ENCODE results near the gene IGSF9B. TPM values are rescaled to one million over a fixed set of nuclear protein-coding genes. Genes with fewer than 3 reads are reported as not detected.

Gene IGSF9B
- total and polyA plus RNA-seq, 9 donors = 4.7 to 17.1 (median 13.4) TPM

DNA sequence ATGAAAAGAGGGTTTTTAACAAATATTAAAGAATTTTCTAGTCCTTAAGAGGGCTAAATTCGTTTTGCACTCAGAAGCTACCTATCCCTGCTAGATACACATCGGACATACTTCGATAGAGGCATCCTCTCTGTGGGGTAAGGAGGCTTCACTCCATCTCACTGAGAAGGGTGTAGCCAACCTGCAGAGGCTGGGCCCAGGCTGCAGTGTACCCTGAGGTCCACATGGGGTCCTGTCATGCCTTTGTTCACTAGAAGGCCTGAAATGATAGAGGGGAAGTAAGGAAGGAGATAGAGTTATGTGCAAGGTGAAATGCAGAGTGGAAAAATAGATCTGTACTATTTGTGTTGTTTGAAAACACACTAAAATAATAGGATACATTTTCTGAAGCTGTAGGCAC is 45.6 kb downstream of the IGSF9B start:
- Histone ChIP-seq H3K27me3 (ENCODE audit: control insufficient read depth, insufficient read depth, low read length) (peaks cover 6% of the 10 kb centered on the region), H3K36me3 (ENCODE audit: control insufficient read depth, insufficient read depth, low read length) (peaks cover 16% of the 10 kb centered on the region), H3K4me3 (ENCODE audit: low read length) (no peak overlapping the region), H3K27ac (ENCODE audit: low read length) (no peak overlapping the region), H3K4me1 (ENCODE audit: control insufficient read depth, insufficient read depth, low read length) (no peaks in the 10 kb centered on the region), H3K9me3 (replicated peaks; ENCODE audit: control insufficient read depth, low read depth, low read length) (no peaks in the 10 kb centered on the region)
- DNase-seq = no peak
- WGBS (ENCODE audit: insufficient coverage) = no CpG with 5 or more reads among the region's 3 CpGs

DNA sequence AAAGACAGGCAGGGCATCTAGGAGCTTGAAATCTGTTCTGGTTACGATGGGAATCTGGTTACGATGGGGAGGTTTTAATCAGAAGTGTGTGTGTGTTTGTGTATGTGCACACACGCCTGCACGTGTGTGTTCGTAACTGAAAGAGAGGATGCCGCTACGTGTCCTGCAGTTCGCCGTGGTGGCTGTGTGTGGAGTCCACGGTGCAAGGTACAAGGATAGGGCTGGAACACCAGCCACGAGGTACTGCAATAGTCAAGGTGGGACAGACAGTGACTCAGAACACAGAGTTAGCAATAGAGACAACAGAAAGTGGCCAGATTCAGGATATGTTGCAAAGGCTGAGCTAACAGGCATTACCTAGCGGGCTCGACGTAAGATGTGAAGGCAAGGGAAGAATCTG is 46.7 kb downstream of the IGSF9B start:
- H3K9me3 ChIP-seq (replicated peaks; ENCODE audit: control insufficient read depth, low read depth, low read length) = no peaks in the 10 kb centered on the region
- H3K4me1 ChIP-seq (ENCODE audit: control insufficient read depth, insufficient read depth, low read length) = no peaks in the 10 kb centered on the region
- WGBS (ENCODE audit: insufficient coverage) = 91% methylated on average over 14 of the region's 14 CpGs
- peaks cover 2% of the 10 kb centered on the region for H3K27me3 ChIP-seq (ENCODE audit: control insufficient read depth, insufficient read depth, low read length)
- H3K27ac ChIP-seq (ENCODE audit: low read length) = no peak overlapping the region
- DNase-seq = no peak
- peaks cover 16% of the 10 kb centered on the region for H3K36me3 ChIP-seq (ENCODE audit: control insufficient read depth, insufficient read depth, low read length)
- H3K4me3 ChIP-seq (ENCODE audit: low read length) = no peak overlapping the region

DNA sequence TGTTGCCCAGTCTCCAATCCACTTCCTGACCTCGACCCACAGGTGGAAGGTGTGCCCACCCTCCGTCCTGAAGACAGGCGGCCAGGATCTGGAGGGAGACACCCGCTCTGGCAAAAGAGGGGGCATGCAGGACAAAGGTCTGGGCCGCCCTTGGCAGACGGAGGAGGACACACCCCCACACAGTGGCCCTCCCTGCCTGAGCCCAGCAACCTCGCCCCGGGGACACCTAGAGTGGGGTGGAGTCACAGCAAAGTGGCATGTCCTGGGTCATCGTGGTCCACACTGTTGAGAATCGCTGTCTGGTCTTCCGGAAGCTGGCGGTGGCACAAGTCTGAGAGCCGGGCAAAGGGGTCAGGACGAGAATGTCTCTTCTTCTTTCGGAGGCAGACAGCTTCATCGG is 47.9 kb downstream of the IGSF9B start:
- no peak overlapping the region for H3K27ac ChIP-seq (ENCODE audit: low read length)
- peaks cover 19% of the 10 kb centered on the region for H3K36me3 ChIP-seq (ENCODE audit: control insufficient read depth, insufficient read depth, low read length)
- no peaks in the 10 kb centered on the region for H3K9me3 ChIP-seq (replicated peaks; ENCODE audit: control insufficient read depth, low read depth, low read length)
- no peak overlapping the region for H3K4me3 ChIP-seq (ENCODE audit: low read length)
- peaks cover 2% of the 10 kb centered on the region for H3K27me3 ChIP-seq (ENCODE audit: control insufficient read depth, insufficient read depth, low read length)
- DNase-seq = no peak
- 89% methylated on average over 13 of the region's 16 CpGs for WGBS (ENCODE audit: insufficient coverage)
- H3K4me1 ChIP-seq (ENCODE audit: control insufficient read depth, insufficient read depth, low read length) = no peaks in the 10 kb centered on the region

DNA sequence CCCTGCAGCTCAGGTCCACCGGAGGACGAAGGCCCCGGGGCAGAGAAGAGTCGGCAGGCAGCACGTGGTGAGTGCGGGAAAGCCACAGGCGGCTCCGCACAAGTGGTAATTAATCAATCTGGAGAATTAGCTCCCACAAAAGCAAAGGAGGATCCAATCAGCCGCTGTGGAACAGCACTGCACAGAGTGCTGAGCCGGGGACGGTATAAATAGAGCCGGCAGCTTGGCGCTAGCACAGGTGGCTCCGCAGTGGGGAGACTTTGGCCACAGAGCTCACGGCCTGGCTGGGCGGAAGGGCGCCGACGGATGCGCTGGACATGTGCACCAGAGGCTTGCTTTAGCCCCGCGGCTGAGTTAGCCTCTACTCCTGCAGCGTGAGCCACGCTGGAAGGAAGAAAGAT is 48.9 kb downstream of the IGSF9B start:
- no peaks in the 10 kb centered on the region for H3K9me3 ChIP-seq (replicated peaks; ENCODE audit: control insufficient read depth, low read depth, low read length)
- no peak overlapping the region for H3K4me3 ChIP-seq (ENCODE audit: low read length)
- DNase-seq = no peak
- no peaks in the 10 kb centered on the region for H3K4me1 ChIP-seq (ENCODE audit: control insufficient read depth, insufficient read depth, low read length)
- 89% methylated on average over 24 of the region's 24 CpGs for WGBS (ENCODE audit: insufficient coverage)
- peaks cover under 1% of the 10 kb centered on the region for H3K27me3 ChIP-seq (ENCODE audit: control insufficient read depth, insufficient read depth, low read length)
- H3K36me3 ChIP-seq (ENCODE audit: control insufficient read depth, insufficient read depth, low read length) = peaks cover 16% of the 10 kb centered on the region
- no peak overlapping the region for H3K27ac ChIP-seq (ENCODE audit: low read length)

DNA sequence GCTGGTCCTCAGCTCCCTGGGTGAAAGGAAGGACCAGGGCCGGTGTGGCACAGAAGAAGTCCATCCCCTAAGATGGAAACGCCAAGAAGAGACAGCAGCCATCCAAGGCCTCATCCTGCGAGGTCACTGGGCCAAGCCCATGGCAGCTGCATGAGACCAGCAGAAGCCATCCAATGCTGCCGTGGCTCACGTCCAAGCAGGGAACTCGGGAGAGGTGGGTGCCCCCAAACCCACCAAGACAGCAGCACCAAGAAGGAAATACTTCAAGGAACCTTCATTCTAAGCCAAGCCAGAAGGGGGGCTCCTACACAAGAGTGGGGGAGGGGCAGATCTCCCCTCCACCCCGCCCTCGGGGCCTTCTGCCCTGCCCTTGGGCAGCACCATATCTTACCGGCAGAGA is 49.6 kb downstream of the IGSF9B start:
- no peaks in the 10 kb centered on the region for H3K9me3 ChIP-seq (replicated peaks; ENCODE audit: control insufficient read depth, low read depth, low read length)
- H3K27ac ChIP-seq (ENCODE audit: low read length) = no peak overlapping the region
- no peak for DNase-seq
- H3K36me3 ChIP-seq (ENCODE audit: control insufficient read depth, insufficient read depth, low read length) = peaks cover 13% of the 10 kb centered on the region
- H3K4me1 ChIP-seq (ENCODE audit: control insufficient read depth, insufficient read depth, low read length) = no peaks in the 10 kb centered on the region
- no peaks in the 10 kb centered on the region for H3K27me3 ChIP-seq (ENCODE audit: control insufficient read depth, insufficient read depth, low read length)
- no peak overlapping the region for H3K4me3 ChIP-seq (ENCODE audit: low read length)
- WGBS (ENCODE audit: insufficient coverage) = 75% methylated on average over 2 of the region's 9 CpGs

DNA sequence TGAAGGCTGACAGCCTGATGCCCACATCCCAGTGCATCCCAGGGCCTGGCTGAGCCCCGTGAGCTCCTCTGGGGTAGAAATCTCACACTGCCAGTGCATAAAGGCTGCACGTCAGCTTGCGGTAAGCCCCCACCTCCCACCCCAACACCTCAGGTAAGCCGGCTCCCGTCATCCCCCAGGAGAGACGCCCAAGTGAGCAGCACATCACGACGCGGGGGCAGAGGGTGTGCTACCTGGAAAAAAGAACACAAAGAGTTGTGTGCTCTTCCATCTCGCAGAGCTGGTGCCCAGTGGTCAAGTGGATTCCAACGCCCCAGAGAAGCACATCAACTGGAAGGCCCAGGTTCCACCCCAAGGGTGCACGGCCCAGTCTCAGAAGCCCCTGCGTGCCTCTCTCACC is 50.0 kb downstream of the IGSF9B start:
- no peak for DNase-seq
- Histone ChIP-seq H3K36me3 (ENCODE audit: control insufficient read depth, insufficient read depth, low read length) (peaks cover 13% of the 10 kb centered on the region), H3K4me1 (ENCODE audit: control insufficient read depth, insufficient read depth, low read length) (no peaks in the 10 kb centered on the region), H3K9me3 (replicated peaks; ENCODE audit: control insufficient read depth, low read depth, low read length) (no peaks in the 10 kb centered on the region), H3K27me3 (ENCODE audit: control insufficient read depth, insufficient read depth, low read length) (no peaks in the 10 kb centered on the region), H3K4me3 (ENCODE audit: low read length) (no peak overlapping the region), H3K27ac (ENCODE audit: low read length) (no peak overlapping the region)
- WGBS (ENCODE audit: insufficient coverage) = 89% methylated on average over 10 of the region's 13 CpGs

DNA sequence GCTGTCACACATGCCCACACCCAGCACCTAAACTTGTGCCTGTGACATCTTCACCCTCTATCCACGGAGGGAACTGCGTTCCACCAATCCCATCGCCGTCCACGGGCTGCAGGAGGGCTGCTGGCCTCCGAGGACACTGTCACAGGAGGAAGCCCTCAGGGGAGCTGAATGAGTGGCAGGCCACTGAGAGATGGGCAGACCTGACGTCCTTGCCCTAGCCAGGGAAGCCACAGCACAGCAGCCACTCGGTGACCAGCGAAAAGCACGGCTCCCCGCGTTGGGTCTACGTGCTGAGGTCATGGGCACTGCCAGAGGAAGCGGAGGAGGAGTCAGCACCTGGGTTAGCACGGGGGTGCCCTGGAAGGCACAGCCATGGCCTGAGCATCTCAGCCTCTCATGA is 50.5 kb downstream of the IGSF9B start:
- H3K4me1 ChIP-seq (ENCODE audit: control insufficient read depth, insufficient read depth, low read length) = no peaks in the 10 kb centered on the region
- H3K9me3 ChIP-seq (replicated peaks; ENCODE audit: control insufficient read depth, low read depth, low read length) = no peaks in the 10 kb centered on the region
- no peak for DNase-seq
- WGBS (ENCODE audit: insufficient coverage) = 90% methylated on average over 14 of the region's 15 CpGs
- peaks cover 12% of the 10 kb centered on the region for H3K36me3 ChIP-seq (ENCODE audit: control insufficient read depth, insufficient read depth, low read length)
- H3K4me3 ChIP-seq (ENCODE audit: low read length) = no peak overlapping the region
- no peak overlapping the region for H3K27ac ChIP-seq (ENCODE audit: low read length)
- no peaks in the 10 kb centered on the region for H3K27me3 ChIP-seq (ENCODE audit: control insufficient read depth, insufficient read depth, low read length)

DNA sequence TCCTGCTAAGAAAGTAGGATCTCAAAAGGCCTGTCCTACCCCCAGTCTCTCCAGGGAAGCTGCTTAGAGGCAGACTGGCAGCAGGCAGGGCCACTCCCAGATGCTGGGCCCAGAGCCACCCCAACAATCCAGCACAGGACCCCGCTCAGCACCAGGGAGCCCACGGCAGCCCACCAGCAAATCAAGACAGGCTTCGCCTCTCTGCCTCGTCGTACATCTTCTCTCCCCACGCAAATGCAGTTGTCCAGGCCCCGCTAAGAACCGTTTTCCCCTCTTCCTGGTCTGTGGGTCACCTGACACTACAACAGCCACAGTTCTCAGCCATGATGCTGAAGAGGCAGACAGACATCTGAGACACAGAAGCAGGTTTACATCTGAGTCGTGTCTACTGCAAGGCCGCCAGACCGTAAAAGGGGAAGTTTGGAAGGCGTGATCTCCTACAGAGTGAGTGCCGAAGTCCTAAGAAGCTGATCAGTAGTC is 51.1 kb downstream of the IGSF9B start:
- Histone ChIP-seq H3K27ac (ENCODE audit: low read length) (no peak overlapping the region), H3K4me3 (ENCODE audit: low read length) (no peak overlapping the region), H3K36me3 (ENCODE audit: control insufficient read depth, insufficient read depth, low read length) (peaks cover 10% of the 10 kb centered on the region), H3K9me3 (replicated peaks; ENCODE audit: control insufficient read depth, low read depth, low read length) (no peaks in the 10 kb centered on the region), H3K27me3 (ENCODE audit: control insufficient read depth, insufficient read depth, low read length) (no peaks in the 10 kb centered on the region), H3K4me1 (ENCODE audit: control insufficient read depth, insufficient read depth, low read length) (no peaks in the 10 kb centered on the region)
- no peak for DNase-seq
- 85% methylated on average over 10 of the region's 13 CpGs for WGBS (ENCODE audit: insufficient coverage)

DNA sequence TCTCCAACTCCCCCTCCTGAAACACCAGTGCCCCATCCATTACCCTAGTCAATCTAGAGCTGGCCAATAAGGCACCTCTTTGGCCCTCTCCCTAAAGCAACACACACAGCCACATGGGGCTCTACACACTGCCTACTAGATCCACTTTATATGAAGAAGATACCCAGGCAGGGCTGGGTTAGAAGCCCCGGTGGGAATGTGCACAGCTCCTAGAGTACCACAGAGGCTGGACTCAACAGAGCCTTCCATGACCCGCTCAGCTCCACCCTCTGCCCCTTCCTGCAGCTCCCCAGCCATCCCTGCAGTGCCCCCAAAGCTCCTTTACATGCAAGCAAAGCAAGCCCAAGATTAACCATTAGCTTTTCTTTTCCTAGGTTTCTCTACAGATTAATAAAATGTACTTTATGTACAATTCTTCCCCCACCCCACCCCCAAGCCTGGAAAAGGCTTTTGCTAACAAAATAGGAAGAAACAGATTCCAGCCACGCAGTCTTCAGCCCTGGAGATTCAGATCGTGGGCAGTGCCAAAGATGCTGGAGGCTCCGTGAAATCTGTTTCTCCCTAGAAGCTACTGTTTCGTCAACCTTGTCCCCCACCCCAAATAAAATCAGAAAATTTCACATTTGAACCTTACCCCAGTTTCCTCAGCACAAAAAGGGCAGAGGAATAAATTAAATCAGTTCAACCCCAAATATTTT is 51.8 kb downstream of the IGSF9B start:
- no peak for DNase-seq
- Histone ChIP-seq H3K36me3 (ENCODE audit: control insufficient read depth, insufficient read depth, low read length) (peaks cover 5% of the 10 kb centered on the region), H3K4me1 (ENCODE audit: control insufficient read depth, insufficient read depth, low read length) (no peaks in the 10 kb centered on the region), H3K4me3 (ENCODE audit: low read length) (no peak overlapping the region), H3K27ac (ENCODE audit: low read length) (no peak overlapping the region), H3K27me3 (ENCODE audit: control insufficient read depth, insufficient read depth, low read length) (no peaks in the 10 kb centered on the region), H3K9me3 (replicated peaks; ENCODE audit: control insufficient read depth, low read depth, low read length) (no peaks in the 10 kb centered on the region)
- WGBS (ENCODE audit: insufficient coverage) = 74% methylated on average over 6 of the region's 6 CpGs

DNA sequence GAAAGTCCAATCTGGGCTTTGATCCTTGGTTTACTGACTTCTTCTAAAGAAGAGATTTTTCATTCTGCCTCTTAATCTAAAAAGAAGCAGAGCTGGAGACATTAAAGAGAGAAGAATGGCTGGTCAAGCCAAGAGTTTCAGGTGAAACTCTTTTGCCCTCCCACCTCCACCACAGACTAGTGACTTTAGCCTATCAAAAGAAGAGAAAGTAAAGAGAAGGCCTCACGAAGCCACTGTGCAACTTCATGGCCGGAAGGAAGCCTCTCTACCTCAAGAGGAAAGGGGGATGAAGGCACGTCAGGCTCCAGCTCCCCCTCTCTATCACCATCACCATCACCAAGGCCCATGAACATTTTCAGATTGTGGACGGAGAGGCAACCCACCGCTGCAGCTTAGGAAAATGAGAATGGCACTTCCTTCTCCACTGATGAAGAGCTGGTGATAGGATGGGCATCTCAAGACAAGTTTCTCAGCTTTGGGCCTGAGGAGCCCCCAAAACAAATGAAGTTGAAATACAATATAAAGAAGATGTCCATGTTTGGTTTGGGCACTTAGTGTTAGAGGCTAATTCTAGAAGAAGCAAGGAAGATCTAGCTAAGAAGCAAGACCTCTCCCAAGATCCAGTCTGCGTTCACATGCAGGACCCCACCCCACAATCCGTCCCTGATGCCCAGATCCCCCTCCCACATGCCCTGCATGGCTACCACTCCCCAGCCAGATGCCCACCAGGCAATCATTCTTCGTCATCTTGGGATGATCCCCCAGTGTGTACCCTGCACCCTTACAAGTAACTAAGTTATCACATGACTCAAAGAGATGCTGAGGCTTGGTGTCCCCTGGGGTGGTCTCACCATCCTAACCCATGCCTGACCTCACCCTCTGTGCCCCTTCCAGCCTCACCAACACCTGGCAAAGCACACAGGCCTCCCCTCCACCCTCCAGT is 52.6 kb downstream of the IGSF9B start:
- Histone ChIP-seq H3K36me3 (ENCODE audit: control insufficient read depth, insufficient read depth, low read length) (peaks cover 5% of the 10 kb centered on the region), H3K27ac (ENCODE audit: low read length) (no peak overlapping the region)
- WGBS (ENCODE audit: insufficient coverage) = 97% methylated on average over 3 of the region's 8 CpGs

More for the DNA sequence above, 52.6 kb downstream of the IGSF9B start:
- Histone ChIP-seq H3K27me3 (ENCODE audit: control insufficient read depth, insufficient read depth, low read length) (no peaks in the 10 kb centered on the region), H3K4me3 (ENCODE audit: low read length) (no peak overlapping the region), H3K9me3 (replicated peaks; ENCODE audit: control insufficient read depth, low read depth, low read length) (no peaks in the 10 kb centered on the region), H3K4me1 (ENCODE audit: control insufficient read depth, insufficient read depth, low read length) (no peaks in the 10 kb centered on the region)
- DNase-seq = no peak
